Neural progenitor cell (in vitro differentiated cells): ENCODE measurements around the gene ALKBH2. TPM values are rescaled to one million over a fixed set of nuclear protein-coding genes. Genes with fewer than 3 reads are reported as not detected.

ENCODE experiments used
- DNase-seq: peaks from one replicate; pipeline ENCODE4 v3.0.0-alpha.2; 2016; ENCODE audit warnings: low spot score
- H2AFZ ChIP-seq: fragments of 200-600 bp; sonication (generic); replicated peaks from 2 replicates; pipeline ENCODE4 v1.6.1; 2016; ENCODE audit warnings: antibody characterized with exemption
- H3F3A ChIP-seq: fragments of 200-600 bp; sonication (generic); 2 replicates; pipeline ENCODE4 v1.6.1; 2016; ENCODE audit warnings: antibody characterized with exemption, low read depth
- H3K27ac ChIP-seq: fragments of 200-600 bp; sonication (generic); 2 replicates; pipeline ENCODE4 v1.5.1; 2016; ENCODE audit warnings: mild to moderate bottlenecking
- H3K27me3 ChIP-seq: fragments of 200-600 bp; sonication (generic); 2 replicates; pipeline ENCODE4 v1.6.1; 2016; ENCODE audit warnings: mild to moderate bottlenecking, moderate library complexity
- H3K36me3 ChIP-seq: fragments of 200-600 bp; sonication (generic); 2 replicates; pipeline ENCODE4 v1.5.1; 2016
- H3K4me1 ChIP-seq: fragments of 200-600 bp; sonication (generic); 2 replicates; pipeline ENCODE4 v1.6.1; 2016; ENCODE audit warnings: mixed run types
- H3K4me2 ChIP-seq: fragments of 200-600 bp; sonication (generic); 2 replicates; pipeline ENCODE4 v1.6.1; 2016
- H3K4me3 ChIP-seq: fragments of 200-600 bp; sonication (generic); 2 replicates; pipeline ENCODE4 v1.5.1; 2016
- H3K79me2 ChIP-seq: fragments of 200-600 bp; sonication (generic); 2 replicates; pipeline ENCODE4 v1.6.1; 2016; ENCODE audit warnings: low read depth
- H3K9ac ChIP-seq: fragments of 200-600 bp; sonication (generic); 2 replicates; pipeline ENCODE4 v1.6.1; 2016
- H3K9me3 ChIP-seq: fragments of 200-600 bp; sonication (generic); 2 replicates; pipeline ENCODE4 v1.5.1; 2016; ENCODE audit warnings: low read depth
- H4K20me1 ChIP-seq: fragments of 200-600 bp; sonication (generic); 2 replicates; pipeline ENCODE4 v1.6.1; 2016; ENCODE audit warnings: low read depth
- H3K27ac Mint-ChIP-seq: 3 replicates; pipeline ENCODE4 v1.8.0; 2021; ENCODE audit warnings: mixed read lengths
- H3K27me3 Mint-ChIP-seq: 2 replicates; pipeline ENCODE4 v1.8.0; 2022; ENCODE audit warnings: low read depth, mild to moderate bottlenecking, inconsistent platforms, moderate library complexity, mixed read lengths; ENCODE audit not compliant: insufficient read depth
- H3K36me3 Mint-ChIP-seq: 3 replicates; pipeline ENCODE4 v1.8.0; 2021; ENCODE audit warnings: mixed read lengths
- H3K4me1 Mint-ChIP-seq: 3 replicates; pipeline ENCODE4 v1.8.0; 2021; ENCODE audit warnings: mixed read lengths
- H3K4me3 Mint-ChIP-seq: 3 replicates; pipeline ENCODE4 v1.8.0; 2021; ENCODE audit warnings: mild to moderate bottlenecking, moderate library complexity, mixed read lengths
- H3K9me3 Mint-ChIP-seq: 3 replicates; pipeline ENCODE4 v1.8.0; 2020; ENCODE audit warnings: mixed read lengths
- CTCF ChIP-seq: fragments of 200-600 bp; sonication (generic); IDR thresholded peaks from 2 replicates; pipeline ENCODE4 v1.5.1; 2017; ENCODE audit warnings: antibody characterized with exemption, mild to moderate bottlenecking
- EZH2 ChIP-seq: fragments of 200-600 bp; sonication (generic); IDR thresholded peaks from 2 replicates; pipeline ENCODE4 v1.6.1; 2017; ENCODE audit warnings: antibody characterized with exemption, mild to moderate bottlenecking, moderate library complexity
- EZH2phosphoT487 ChIP-seq: fragments of 200-600 bp; sonication (generic); IDR thresholded peaks from 2 replicates; pipeline ENCODE4 v1.6.1; 2017; ENCODE audit warnings: antibody characterized with exemption
- total RNA-seq: library from RNA; depleted of rRNA; stranded (reverse); fragments of >200 nt; gene quantifications from 2 replicates; pipeline ENCODE4 v1.2.3, GENCODE V29; 2015; ENCODE audit warnings: low replicate concordance

Gene ALKBH2
- total RNA-seq, 1 donor from 2014 or later: 18.5 TPM

- no peak for DNase-seq
- no peaks in the 10 kb centered on the region for H3K27me3 ChIP-seq
- H3K27ac ChIP-seq: no peak overlapping the region
- no peak for TF ChIP-seq EZH2phosphoT487
- no peak for TF ChIP-seq CTCF
- no peak for TF ChIP-seq EZH2
- Mint-ChIP-seq H3K4me1 (peaks cover 14% of the 10 kb centered on the region), H3K27ac (no peak overlapping the region), H3K27me3 (no peaks in the 10 kb centered on the region), H3K36me3 (peaks cover 27% of the 10 kb centered on the region), H3K9me3 (no peaks in the 10 kb centered on the region), H3K4me3 (no peak overlapping the region)
- no peak overlapping the region for H3K4me2 ChIP-seq
- no peaks in the 10 kb centered on the region for H3K9me3 ChIP-seq
- H2AFZ ChIP-seq: no peak overlapping the region
- peaks cover 4% of the 10 kb centered on the region for H3K79me2 ChIP-seq
- H3K4me1 ChIP-seq: no peaks in the 10 kb centered on the region
- H4K20me1 ChIP-seq: no peaks in the 10 kb centered on the region
- H3F3A ChIP-seq: no peaks in the 10 kb centered on the region
- no peak overlapping the region for H3K4me3 ChIP-seq
- no peak overlapping the region for H3K9ac ChIP-seq
- no peaks in the 10 kb centered on the region for H3K36me3 ChIP-seq
Observed at GRCh38 chr12:109087250-109087649, 6.0 kb downstream of the ALKBH2 start.

- Mint-ChIP-seq H3K9me3 (no peaks in the 10 kb centered on the region), H3K4me3 (no peak overlapping the region), H3K27me3 (no peaks in the 10 kb centered on the region), H3K36me3 (peaks cover 27% of the 10 kb centered on the region), H3K4me1 (peaks cover 2% of the 10 kb centered on the region), H3K27ac (no peak overlapping the region)
- H3K4me1 ChIP-seq: no peaks in the 10 kb centered on the region
- no peak overlapping the region for H3K4me3 ChIP-seq
- no peak overlapping the region for H3K9ac ChIP-seq
- no peaks in the 10 kb centered on the region for H3K9me3 ChIP-seq
- DNase-seq: no peak
- TF ChIP-seq EZH2phosphoT487: no peak
- no peak for TF ChIP-seq CTCF
- no peak for TF ChIP-seq EZH2
- H3F3A ChIP-seq: no peaks in the 10 kb centered on the region
- no peak overlapping the region for H3K4me2 ChIP-seq
- H3K36me3 ChIP-seq: no peaks in the 10 kb centered on the region
- no peaks in the 10 kb centered on the region for H3K79me2 ChIP-seq
- no peak overlapping the region for H3K27ac ChIP-seq
- no peaks in the 10 kb centered on the region for H4K20me1 ChIP-seq
- no peak overlapping the region for H2AFZ ChIP-seq
- H3K27me3 ChIP-seq: no peaks in the 10 kb centered on the region
Observed at GRCh38 chr12:109085590-109085989, 7.7 kb downstream of the ALKBH2 start.

GRCh38 chr12:109084425-109084824, 8.8 kb downstream of the ALKBH2 start:
- H3F3A ChIP-seq: no peaks in the 10 kb centered on the region
- no peaks in the 10 kb centered on the region for H3K36me3 ChIP-seq
- no peak overlapping the region for H3K27ac ChIP-seq
- H3K9me3 Mint-ChIP-seq: no peaks in the 10 kb centered on the region
- no peak overlapping the region for H3K4me3 ChIP-seq
- TF ChIP-seq CTCF (no peak), EZH2 (no peak), EZH2phosphoT487 (no peak)
- no peak overlapping the region for H2AFZ ChIP-seq
- no peak overlapping the region for H3K27ac Mint-ChIP-seq
- H4K20me1 ChIP-seq: no peaks in the 10 kb centered on the region
- no peak overlapping the region for H3K4me3 Mint-ChIP-seq
- H3K27me3 ChIP-seq: no peaks in the 10 kb centered on the region
- H3K4me1 ChIP-seq: no peaks in the 10 kb centered on the region
- peaks cover 23% of the 10 kb centered on the region for H3K36me3 Mint-ChIP-seq
- DNase-seq: no peak
- no peaks in the 10 kb centered on the region for H3K9me3 ChIP-seq
- H3K27me3 Mint-ChIP-seq: no peaks in the 10 kb centered on the region
- no peak overlapping the region for H3K9ac ChIP-seq
- H3K79me2 ChIP-seq: no peaks in the 10 kb centered on the region
- no peak overlapping the region for H3K4me2 ChIP-seq
- H3K4me1 Mint-ChIP-seq: no peaks in the 10 kb centered on the region

GRCh38 chr12:109082751-109083150, 10.5 kb downstream of the ALKBH2 start:
- DNase-seq: no peak

More at GRCh38 chr12:109082751-109083150, 10.5 kb downstream of the ALKBH2 start:
- no peaks in the 10 kb centered on the region for H4K20me1 ChIP-seq
- no peaks in the 10 kb centered on the region for H3K79me2 ChIP-seq
- no peak overlapping the region for H2AFZ ChIP-seq
- Mint-ChIP-seq H3K27ac (peak overlapping the region; percentile 18), H3K4me3 (no peak overlapping the region), H3K4me1 (no peaks in the 10 kb centered on the region), H3K36me3 (peaks cover 26% of the 10 kb centered on the region), H3K27me3 (peaks cover 4% of the 10 kb centered on the region), H3K9me3 (peaks cover 2% of the 10 kb centered on the region)
- no peak overlapping the region for H3K4me2 ChIP-seq
- H3K4me3 ChIP-seq: no peak overlapping the region
- H3K9me3 ChIP-seq: no peaks in the 10 kb centered on the region
- H3K4me1 ChIP-seq: no peaks in the 10 kb centered on the region
- H3F3A ChIP-seq: no peaks in the 10 kb centered on the region
- no peak overlapping the region for H3K27ac ChIP-seq
- H3K36me3 ChIP-seq: no peaks in the 10 kb centered on the region
- H3K27me3 ChIP-seq: no peaks in the 10 kb centered on the region
- TF ChIP-seq EZH2: no peak
- TF ChIP-seq CTCF: no peak
- no peak for TF ChIP-seq EZH2phosphoT487
- H3K9ac ChIP-seq: no peak overlapping the region
